MM.1S (cell line): ENCODE data around the gene NFE2L3.
"Not testable (repeated sequence)": the region's sequence is repeated elsewhere in the genome, so short reads cannot be mapped to it uniquely, and the experiment has no call there.

Experiments
- CTCF ChIP-seq: fragments of 300-600 bp; sonication (generic); IDR thresholded peaks from 2 replicates; pipeline ENCODE4 v1.5.1; 2016; ENCODE audit warnings: antibody characterized with exemption, low read length, mixed read lengths
- EZH2 ChIP-seq: fragments of 300-600 bp; sonication (generic); optimal IDR thresholded peaks from 2 replicates; pipeline ENCODE3; 2017; ENCODE audit warnings: low read depth, mild to moderate bottlenecking, antibody characterized with exemption, low read length, mixed read lengths
- EZH2phosphoT487 ChIP-seq: fragments of 300-600 bp; sonication (generic); IDR thresholded peaks from 2 replicates; pipeline ENCODE4 v1.6.1; 2018; ENCODE audit warnings: antibody characterized with exemption, low read length

- TF ChIP-seq CTCF, EZH2, EZH2phosphoT487: not testable (repeated sequence)
Observed at GRCh38 chr7:26152782-26153240, 813 bp downstream of the NFE2L3 start.
